Thymus (tissue), 11 donors: Measurements from ENCODE around the gene RBM43. TPM values are rescaled to one million over a fixed set of nuclear protein-coding genes. Genes with fewer than 3 reads are reported as not detected.
"Not testable (repeated sequence)": the region's sequence is repeated elsewhere in the genome, so short reads cannot be mapped to it uniquely, and the experiment has no call there.

Experiments used
- DNase-seq, 9 donors: peaks; one replicate each; pipeline ENCODE4 v3.0.0-alpha.2; 2013; ENCODE audit warnings: low spot score in 9 of 9, low read depth in 6 of 9, missing footprints in 1 of 9
- H3K27ac ChIP-seq, 2 donors: one replicate each; pipeline ENCODE4 v1.5.1; 2013; ENCODE audit warnings: control low read depth in 1 of 2, low read depth in 1 of 2, low read length in 1 of 2, mild to moderate bottlenecking in 1 of 2, moderate library complexity in 1 of 2
- H3K27me3 ChIP-seq, 2 donors: one replicate each; pipeline ENCODE4 v1.5.1; 2013; ENCODE audit warnings: low read length in 1 of 2; ENCODE audit not compliant: control insufficient read depth in 2 of 2, insufficient read depth in 1 of 2
- H3K36me3 ChIP-seq, 2 donors: one replicate each; pipeline ENCODE4 v1.5.1; 2013; ENCODE audit warnings: low read length in 1 of 2, mild to moderate bottlenecking in 1 of 2, moderate library complexity in 1 of 2; ENCODE audit not compliant: control insufficient read depth in 2 of 2, insufficient read depth in 2 of 2
- H3K4me1 ChIP-seq, 2 donors: one replicate each; pipeline ENCODE4 v1.5.1; 2013; ENCODE audit warnings: low read length in 2 of 2; ENCODE audit not compliant: control insufficient read depth in 2 of 2, insufficient read depth in 2 of 2
- H3K4me3 ChIP-seq, 2 donors: one replicate each; pipeline ENCODE4 v1.5.1; 2013; ENCODE audit warnings: low read length in 2 of 2, control low read depth in 1 of 2, mild to moderate bottlenecking in 1 of 2
- H3K9me3 ChIP-seq, 2 donors: one replicate each; pipeline ENCODE4 v1.5.1; 2013; ENCODE audit warnings: low read length in 1 of 2, mild to moderate bottlenecking in 1 of 2; ENCODE audit not compliant: control insufficient read depth in 2 of 2, insufficient read depth in 1 of 2
- WGBS: extraction: QIAGEN DNeasy Blood & Tissue Kit; methylation state at CpG from one replicate; pipeline ENCODE4 v1.1.7; 2013; 5-methylcytosine and 5-hydroxymethylcytosine counted together
- polyA plus RNA-seq: library from polyadenylated mRNA; stranded (reverse); fragments of 200-250 nt; gene quantifications from one replicate; pipeline ENCODE4 v1.2.3, GENCODE V29; 2013
- total RNA-seq: library from RNA; stranded (reverse); fragments of 120-200 nt; gene quantifications from one replicate; pipeline ENCODE4 v1.2.4, GENCODE V29; 2013
- donor health status: healthy.

RBM43 gene
- total and polyA plus RNA-seq, 2 donors: 4.7 to 9.5 TPM

GRCh38 chr2:151295926-151296325 is 34.3 kb upstream of the RBM43 start:
- not testable (repeated sequence) for H3K9me3 ChIP-seq, DNase-seq, H3K27ac ChIP-seq, H3K36me3 ChIP-seq, H3K4me1 ChIP-seq, H3K27me3 ChIP-seq, H3K4me3 ChIP-seq
- 96% methylated on average over 35 of the region's 35 CpGs for WGBS

- Histone ChIP-seq H3K27ac (no peak overlapping the region), H3K36me3 (no peaks in the 10 kb centered on the region), H3K9me3 (peaks cover 0 to 4% of the 10 kb centered on the region in 2 donors), H3K4me1 (peaks cover 6 to 16% of the 10 kb centered on the region in 2 donors), H3K4me3 (no peak overlapping the region), H3K27me3 (no peaks in the 10 kb centered on the region)
- no peak for DNase-seq
Observed at GRCh38 chr2:151292546-151292945, 30.9 kb upstream of the RBM43 start.

- Histone ChIP-seq H3K9me3 (peaks cover 0 to 4% of the 10 kb centered on the region in 2 donors), H3K4me1 (peaks cover 7 to 19% of the 10 kb centered on the region in 2 donors), H3K36me3 (no peaks in the 10 kb centered on the region), H3K4me3 (no peak overlapping the region), H3K27me3 (no peaks in the 10 kb centered on the region), H3K27ac (no peak overlapping the region)
- WGBS: 98% methylated on average over 2 of the region's 2 CpGs
- DNase-seq: no peak
Observed at GRCh38 chr2:151292141-151292540, 30.5 kb upstream of the RBM43 start.

GRCh38 chr2:151291224-151291623 is 29.6 kb upstream of the RBM43 start:
- H3K4me3 ChIP-seq: no peak overlapping the region
- DNase-seq: no peak
- no peaks in the 10 kb centered on the region for H3K27me3 ChIP-seq
- no peak overlapping the region for H3K27ac ChIP-seq
- peaks cover 0 to 4% of the 10 kb centered on the region in 2 donors for H3K9me3 ChIP-seq
- no peaks in the 10 kb centered on the region for H3K36me3 ChIP-seq
- peaks cover 7 to 19% of the 10 kb centered on the region in 2 donors for H3K4me1 ChIP-seq

- Histone ChIP-seq H3K4me1 (peaks cover 7 to 19% of the 10 kb centered on the region in 2 donors), H3K4me3 (peak overlapping the region; percentile 69 to 77), H3K27me3 (no peaks in the 10 kb centered on the region), H3K36me3 (no peaks in the 10 kb centered on the region), H3K27ac (peak overlapping the region; percentile 88 to 99), H3K9me3 (peaks cover 0 to 4% of the 10 kb centered on the region in 2 donors)
- peak in 3 of 9 donors; percentile 2 to 70 (median 50) for DNase-seq
- WGBS: 21% methylated on average over 9 of the region's 9 CpGs
Observed at GRCh38 chr2:151289972-151290866, 28.6 kb upstream of the RBM43 start.

GRCh38 chr2:151287513-151288250 is 26.0 kb upstream of the RBM43 start:
- H3K9me3 ChIP-seq: peaks cover 0 to 4% of the 10 kb centered on the region in 2 donors
- WGBS: 97% methylated on average over 5 of the region's 5 CpGs
- peak overlapping the region; percentile 69 to 77 for H3K4me3 ChIP-seq
- H3K27me3 ChIP-seq: no peaks in the 10 kb centered on the region
- H3K27ac ChIP-seq: no peak overlapping the region
- peak in 1 of 9 donors; percentile 10 for DNase-seq
- peaks cover 7 to 19% of the 10 kb centered on the region in 2 donors for H3K4me1 ChIP-seq
- peaks cover 0 to under 1% of the 10 kb centered on the region in 2 donors for H3K36me3 ChIP-seq

GRCh38 chr2:151282401-151282800 is 20.7 kb upstream of the RBM43 start:
- Histone ChIP-seq H3K4me1 (peaks cover 0 to 1% of the 10 kb centered on the region in 2 donors), H3K36me3 (peaks cover 0 to 42% of the 10 kb centered on the region in 2 donors)
- 97% methylated on average over 4 of the region's 4 CpGs for WGBS

GRCh38 chr2:151280271-151280670 is 18.6 kb upstream of the RBM43 start:
- 98% methylated on average over 4 of the region's 4 CpGs for WGBS
- H3K9me3 ChIP-seq: no peaks in the 10 kb centered on the region
- no peaks in the 10 kb centered on the region for H3K4me1 ChIP-seq
- no peak for DNase-seq
- no peaks in the 10 kb centered on the region for H3K27me3 ChIP-seq
- H3K27ac ChIP-seq: no peak overlapping the region
- no peak overlapping the region for H3K4me3 ChIP-seq
- peaks cover 2 to 61% of the 10 kb centered on the region in 2 donors for H3K36me3 ChIP-seq

More at GRCh38 chr2:151282401-151282800, 20.7 kb upstream of the RBM43 start:
- H3K27ac ChIP-seq: no peak overlapping the region
- DNase-seq: no peak
- H3K9me3 ChIP-seq: no peaks in the 10 kb centered on the region
- no peak overlapping the region for H3K4me3 ChIP-seq
- H3K27me3 ChIP-seq: no peaks in the 10 kb centered on the region

GRCh38 chr2:151278487-151278886 is 16.8 kb upstream of the RBM43 start:
- H3K36me3 ChIP-seq: peaks cover 3 to 65% of the 10 kb centered on the region in 2 donors
- H3K4me3 ChIP-seq: no peak overlapping the region
- no peaks in the 10 kb centered on the region for H3K9me3 ChIP-seq
- 98% methylated on average over 2 of the region's 2 CpGs for WGBS
- H3K4me1 ChIP-seq: no peaks in the 10 kb centered on the region
- H3K27me3 ChIP-seq: no peaks in the 10 kb centered on the region
- DNase-seq: no peak
- H3K27ac ChIP-seq: no peak overlapping the region
